ENCODE measurements around the gene ZNF268.

GRCh38 chr12:133231001-133231400 lies 49.7 kb downstream of the ZNF268 start:
- TF ChIP-seq CTCF (IDR thresholded peaks at IDR 0.05; ENCODE audit: low read length) = no peak
- no peak for TF ChIP-seq EZH2 (IDR thresholded peaks at IDR 0.05; ENCODE audit: borderline replicate concordance, low read length)
